ENCODE data around the gene RBPJL.
A peak's percentile ranks its signal among the peaks of the same experiment; 100 is the strongest.

DNA sequence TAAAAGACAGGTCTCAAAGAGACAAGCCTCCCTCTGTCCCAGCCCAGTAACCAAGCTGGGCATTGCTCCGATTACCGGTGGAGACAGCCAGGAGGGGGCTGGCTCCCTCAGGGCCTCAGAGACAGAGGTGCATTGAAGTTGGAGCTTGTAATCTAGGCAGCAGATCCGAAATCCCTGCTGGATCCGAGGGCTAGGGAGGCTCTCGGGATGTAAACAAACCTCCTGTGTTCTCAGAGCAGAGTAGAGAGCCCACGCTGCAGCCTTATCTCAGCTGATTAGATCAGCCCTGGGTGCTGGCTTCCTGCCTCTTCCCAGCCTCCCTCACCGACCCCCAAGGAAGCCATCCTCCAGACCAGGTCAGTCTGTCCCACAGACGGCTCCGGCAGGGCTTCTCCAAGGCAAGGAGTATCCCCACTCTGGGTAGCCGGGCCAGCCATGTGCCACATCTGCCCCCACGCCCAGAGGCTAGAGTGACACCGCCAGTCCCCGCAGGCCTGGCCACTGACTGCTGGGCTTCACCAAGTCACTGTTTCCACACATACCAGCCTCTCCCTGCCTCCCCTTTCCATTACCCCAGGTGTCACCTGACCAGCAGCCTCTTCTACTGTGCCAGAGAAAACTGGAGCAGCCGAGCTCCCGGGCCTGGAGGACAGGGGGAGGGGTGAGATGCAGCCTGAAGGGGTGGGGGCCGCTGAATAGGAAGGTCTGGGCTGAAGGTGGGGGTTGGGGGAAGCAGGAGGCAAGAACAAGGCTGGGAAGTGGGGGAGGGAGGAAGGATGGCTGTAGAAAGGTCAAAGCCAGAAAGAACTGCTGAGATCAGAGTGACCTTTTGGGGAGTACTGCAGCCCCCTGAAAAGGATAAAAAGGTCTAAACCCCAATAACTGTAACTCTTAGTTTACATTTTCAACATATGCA, 35.6 kb downstream of the RBPJL start:
- TF ChIP-seq GATA3 (IDR thresholded peaks at IDR 0.05; ENCODE audit: low read depth, low read length), result no peak; the same call in 1 of the 2 replicates
- peak; percentile 97 for TF ChIP-seq GATA2 (IDR thresholded peaks at IDR 0.05; ENCODE audit: low read depth, low read length)

Measured in SH-SY5Y (cell line).